ENCODE data around the gene NKD1.

DNA sequence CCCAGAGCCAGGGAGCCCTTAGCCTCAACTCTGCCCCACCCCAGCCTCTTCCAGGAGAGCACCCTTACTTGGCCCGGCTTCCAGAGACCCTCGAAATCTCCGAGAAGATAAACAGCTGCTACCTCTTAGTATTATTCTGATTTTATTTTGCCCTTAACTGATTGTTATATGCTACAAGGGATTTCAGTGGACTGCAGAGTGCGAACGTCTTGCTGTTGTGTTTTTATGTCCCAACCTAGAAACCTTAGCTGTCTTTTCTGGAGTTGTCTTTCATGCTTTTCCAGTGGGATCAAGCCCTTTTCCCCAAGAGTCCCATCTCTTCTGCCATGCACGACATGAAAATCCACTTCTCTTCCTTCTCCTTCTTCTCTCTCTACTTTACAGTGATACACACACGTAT, 85.9 kb downstream of the NKD1 start:
- TF ChIP-seq, protein P1, sequence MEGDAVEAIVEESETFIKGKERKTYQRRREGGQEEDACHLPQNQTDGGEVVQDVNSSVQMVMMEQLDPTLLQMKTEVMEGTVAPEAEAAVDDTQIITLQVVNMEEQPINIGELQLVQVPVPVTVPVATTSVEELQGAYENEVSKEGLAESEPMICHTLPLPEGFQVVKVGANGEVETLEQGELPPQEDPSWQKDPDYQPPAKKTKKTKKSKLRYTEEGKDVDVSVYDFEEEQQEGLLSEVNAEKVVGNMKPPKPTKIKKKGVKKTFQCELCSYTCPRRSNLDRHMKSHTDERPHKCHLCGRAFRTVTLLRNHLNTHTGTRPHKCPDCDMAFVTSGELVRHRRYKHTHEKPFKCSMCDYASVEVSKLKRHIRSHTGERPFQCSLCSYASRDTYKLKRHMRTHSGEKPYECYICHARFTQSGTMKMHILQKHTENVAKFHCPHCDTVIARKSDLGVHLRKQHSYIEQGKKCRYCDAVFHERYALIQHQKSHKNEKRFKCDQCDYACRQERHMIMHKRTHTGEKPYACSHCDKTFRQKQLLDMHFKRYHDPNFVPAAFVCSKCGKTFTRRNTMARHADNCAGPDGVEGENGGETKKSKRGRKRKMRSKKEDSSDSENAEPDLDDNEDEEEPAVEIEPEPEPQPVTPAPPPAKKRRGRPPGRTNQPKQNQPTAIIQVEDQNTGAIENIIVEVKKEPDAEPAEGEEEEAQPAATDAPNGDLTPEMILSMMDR (IDR thresholded peaks at IDR 0.05): no peak
- no peak for TF ChIP-seq POLR2A (IDR thresholded peaks at IDR 0.05)
